T-cell (primary cell): Measurements from ENCODE around the gene NDUFS6. TPM values are rescaled to one million over a fixed set of nuclear protein-coding genes. Genes with fewer than 3 reads are reported as not detected.

Experiments used
- ATAC-seq, 4 experiments: fragments of 200-7000 bp in 3 of 4; fragments of 150-1000 bp in 1 of 4; cut with Tn5 transposase; replicated peaks in 1 of 4; 1 replicate in 3 of 4; 2 replicates in 1 of 4; pipeline ENCODE4 v1.10.0; 2021; ENCODE audit warnings: moderate library complexity in 3 of 4, mild to moderate bottlenecking in 2 of 4, moderate number of reproducible peaks in 1 of 4
- CTCF ChIA-PET, 2 donors: fragments of 300-600 bp; sonication (Branson Sonifier 250); formaldehyde crosslinking; loops; one replicate each; lab custom pipeline; 2022; ENCODE audit warnings: antibody characterized with exemption in 2 of 2; lab: Charles Lee
- POLR2A ChIA-PET, 2 donors: fragments of 300-600 bp; sonication (Branson Sonifier 250); formaldehyde crosslinking; loops; one replicate each; lab custom pipeline; 2022; ENCODE audit warnings: antibody characterized with exemption in 2 of 2; lab: Charles Lee
- DNase-seq, 35 experiments: peaks; one replicate each; pipeline versions ENCODE4 v3.0.0 to v3.0.0-alpha.2; 2013 to 2023
- H3K27ac ChIP-seq: one replicate; pipeline ENCODE4 v1.5.1; 2013; ENCODE audit warnings: low read length
- H3K27me3 ChIP-seq, 2 experiments: replicated peaks in 1 of 2; 1 replicate in 1 of 2; 2 replicates in 1 of 2; pipeline versions ENCODE4 v1.6.1 to v1.7.0; 2013; ENCODE audit warnings: low read length in 1 of 2, mixed read lengths in 1 of 2; ENCODE audit not compliant: control insufficient read depth in 2 of 2, insufficient read depth in 2 of 2; ENCODE audit errors: extremely low read depth in 1 of 2
- H3K36me3 ChIP-seq, 2 donors: 1 replicate in 1 of 2; 2 replicates in 1 of 2; pipeline versions ENCODE4 v1.6.1 to v1.7.0; 2013; ENCODE audit warnings: low read length in 1 of 2; ENCODE audit not compliant: control insufficient read depth in 2 of 2, insufficient read depth in 1 of 2; ENCODE audit errors: extremely low read depth in 1 of 2
- H3K4me1 ChIP-seq, 2 experiments: 1 replicate in 1 of 2; 2 replicates in 1 of 2; pipeline versions ENCODE4 v1.6.1 to v1.7.0; 2013; ENCODE audit warnings: low read length in 2 of 2, mixed read lengths in 1 of 2; ENCODE audit not compliant: insufficient read depth in 2 of 2, control insufficient read depth in 1 of 2; ENCODE audit errors: extremely low read depth in 1 of 2
- H3K4me3 ChIP-seq, 2 donors: 1 replicate in 1 of 2; 2 replicates in 1 of 2; pipeline versions ENCODE4 v1.5.1 to v1.7.0; 2013; ENCODE audit warnings: mild to moderate bottlenecking in 2 of 2, low read length in 1 of 2, moderate library complexity in 1 of 2; ENCODE audit not compliant: control insufficient read depth in 1 of 2; ENCODE audit errors: extremely low read depth in 1 of 2
- H3K9me3 ChIP-seq: 2 replicates; pipeline ENCODE4 v1.7.0; 2013
- H3K27ac Mint-ChIP-seq, 2 donors: one replicate each; pipeline ENCODE4 v1.8.0; 2020 to 2021; ENCODE audit warnings: mild to moderate bottlenecking in 2 of 2, mixed read lengths in 2 of 2
- H3K27me3 Mint-ChIP-seq, 2 donors: one replicate each; pipeline ENCODE4 v1.8.0; 2021 to 2022; ENCODE audit warnings: mixed read lengths in 2 of 2
- H3K36me3 Mint-ChIP-seq: one replicate; pipeline ENCODE4 v1.8.0; 2021; ENCODE audit warnings: mixed read lengths
- H3K4me1 Mint-ChIP-seq, 3 donors: one replicate each; pipeline ENCODE4 v1.8.0; 2020 to 2022; ENCODE audit warnings: mixed read lengths in 3 of 3, mild to moderate bottlenecking in 1 of 3
- H3K4me3 Mint-ChIP-seq, 3 donors: one replicate each; pipeline ENCODE4 v1.8.0; 2020 to 2022; ENCODE audit warnings: mild to moderate bottlenecking in 3 of 3, mixed read lengths in 3 of 3, moderate library complexity in 3 of 3
- H3K9me3 Mint-ChIP-seq, 3 donors: one replicate each; pipeline ENCODE4 v1.8.0; 2020 to 2022; ENCODE audit warnings: mixed read lengths in 3 of 3
- WGBS: methylation state at CpG from one replicate; pipeline ENCODE4 v1.1.5; 2013; ENCODE audit warnings: missing lambda C conversion rate; ENCODE audit not compliant: insufficient coverage; 5-methylcytosine and 5-hydroxymethylcytosine counted together
- total RNA-seq, 35 experiments: library from RNA in 6 of 35; stranded (reverse) in 6 of 35; fragments of 120-200 nt in 1 of 35; gene quantifications; one replicate each; pipeline versions ENCODE4 v1.2.1 to v1.2.4 and lab custom pipeline; 2013 to 2026

NDUFS6 gene
- total RNA-seq, 5 donors from 2014 or later (not counting 1 experiment from before 2014, with no cell fraction given), result 16.4 to 21.7 (median 18.8) TPM

DNA sequence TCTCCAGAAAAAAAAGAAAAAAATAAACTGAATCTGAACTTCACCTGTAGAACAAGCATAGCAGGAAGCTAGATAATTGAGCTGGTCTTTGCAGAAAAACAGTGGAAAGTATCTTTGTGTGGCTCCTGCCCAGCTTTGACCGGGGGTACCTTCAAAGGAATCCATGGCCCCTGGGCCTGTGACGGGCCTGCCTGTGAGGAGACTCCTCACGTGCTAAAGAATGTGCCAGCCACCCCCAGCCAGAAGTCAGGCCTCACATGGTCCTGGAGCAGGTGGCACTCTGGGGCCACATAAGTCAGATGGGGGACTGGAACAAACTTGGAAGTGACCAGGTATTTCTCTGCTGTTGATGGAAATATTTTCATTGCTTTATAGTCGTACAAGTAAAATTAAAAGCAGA is 4.1 kb downstream of the NDUFS6 start:
- H3K4me3 ChIP-seq, result no peak overlapping the region
- CTCF ChIA-PET, result no interaction called here
- H3K4me1 Mint-ChIP-seq, result peaks cover 41 to 59% (median 59%) of the 10 kb centered on the region in 3 donors
- H3K36me3 ChIP-seq, result peaks cover 16 to 78% of the 10 kb centered on the region in 2 donors
- WGBS, result 89% methylated on average over 3 of the region's 4 CpGs
- ATAC-seq (no peak), DNase-seq (no peak)
- no peaks in the 10 kb centered on the region for H3K9me3 Mint-ChIP-seq
- H3K27me3 ChIP-seq, result no peaks in the 10 kb centered on the region
- H3K4me1 ChIP-seq, result peaks cover 6 to 30% of the 10 kb centered on the region in 2 experiments
- no peak overlapping the region for H3K4me3 Mint-ChIP-seq
- H3K36me3 Mint-ChIP-seq, result peaks cover 54% of the 10 kb centered on the region
- H3K27ac Mint-ChIP-seq, result no peak overlapping the region
- H3K9me3 ChIP-seq, result no peaks in the 10 kb centered on the region
- POLR2A ChIA-PET, result no interaction called here
- H3K27ac ChIP-seq, result no peak overlapping the region
- H3K27me3 Mint-ChIP-seq, result no peaks in the 10 kb centered on the region

DNA sequence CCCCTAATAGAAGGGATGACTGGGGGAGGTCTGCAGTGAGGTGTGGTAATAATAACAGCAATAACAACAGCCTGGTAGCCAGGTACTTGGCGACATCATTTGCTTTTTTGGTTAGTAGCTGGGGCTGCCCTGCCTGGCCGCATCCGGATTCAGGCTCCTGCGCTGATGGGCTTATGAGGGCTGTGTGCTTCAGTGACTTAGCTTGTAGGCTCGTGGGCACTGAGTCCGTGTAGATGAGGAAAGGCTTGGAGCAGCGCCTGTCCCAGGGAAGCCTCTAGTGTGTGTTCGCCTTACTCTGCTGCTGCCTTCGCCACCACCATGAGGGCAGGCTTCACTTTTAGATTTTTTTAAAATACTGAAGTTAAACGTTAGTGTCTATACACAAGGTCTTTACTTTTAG is 4.5 kb downstream of the NDUFS6 start:
- WGBS, result 96% methylated on average over 7 of the region's 10 CpGs
- H3K27ac ChIP-seq, result no peak overlapping the region
- POLR2A ChIA-PET, result no interaction called here
- Mint-ChIP-seq H3K27ac (no peak overlapping the region), H3K4me1 (peaks cover 37 to 59% (median 57%) of the 10 kb centered on the region in 3 donors), H3K27me3 (no peaks in the 10 kb centered on the region), H3K4me3 (no peak overlapping the region), H3K9me3 (no peaks in the 10 kb centered on the region), H3K36me3 (peaks cover 58% of the 10 kb centered on the region)
- CTCF ChIA-PET, result no interaction called here
- no peaks in the 10 kb centered on the region for H3K9me3 ChIP-seq
- no peak overlapping the region for H3K4me3 ChIP-seq
- ATAC-seq (no peak), DNase-seq (no peak)
- H3K4me1 ChIP-seq, result peaks cover 6 to 26% of the 10 kb centered on the region in 2 experiments
- H3K27me3 ChIP-seq, result no peaks in the 10 kb centered on the region
- peaks cover 16 to 82% of the 10 kb centered on the region in 2 donors for H3K36me3 ChIP-seq

DNA sequence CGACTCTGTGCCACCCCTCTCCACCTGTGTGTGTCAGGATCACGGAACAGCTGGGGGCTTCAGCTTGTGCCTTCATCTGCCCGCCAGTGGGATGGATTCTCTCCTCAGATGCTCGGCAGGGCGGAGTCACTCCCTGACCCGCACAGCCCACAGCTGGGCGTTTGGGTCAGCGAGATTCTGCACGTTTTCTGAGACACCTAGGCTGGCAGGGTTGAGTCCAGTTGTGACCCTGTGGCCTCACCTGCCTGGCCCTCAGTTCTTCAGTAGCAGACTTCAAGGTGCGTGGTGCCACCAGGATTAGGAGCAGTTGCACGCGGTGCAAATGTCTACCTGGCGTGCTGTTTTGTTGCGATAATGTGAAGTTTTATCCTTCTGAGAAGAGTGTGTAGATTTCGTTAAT is 5.0 kb downstream of the NDUFS6 start:
- peaks cover 62% of the 10 kb centered on the region for H3K36me3 Mint-ChIP-seq
- Histone ChIP-seq H3K27me3 (no peaks in the 10 kb centered on the region), H3K4me3 (no peak overlapping the region), H3K9me3 (no peaks in the 10 kb centered on the region), H3K4me1 (peaks cover 6 to 23% of the 10 kb centered on the region in 2 experiments), H3K27ac (no peak overlapping the region), H3K36me3 (peaks cover 16 to 84% of the 10 kb centered on the region in 2 donors)
- CTCF ChIA-PET, result no interaction called here
- WGBS, result 89% methylated on average over 13 of the region's 15 CpGs
- no peaks in the 10 kb centered on the region for H3K27me3 Mint-ChIP-seq
- H3K4me3 Mint-ChIP-seq, result no peak overlapping the region
- H3K27ac Mint-ChIP-seq, result no peak overlapping the region
- no peaks in the 10 kb centered on the region for H3K9me3 Mint-ChIP-seq
- POLR2A ChIA-PET, result no interaction called here
- DNase-seq, result no peak
- H3K4me1 Mint-ChIP-seq, result peaks cover 35 to 60% (median 58%) of the 10 kb centered on the region in 3 donors
- no peak for ATAC-seq

DNA sequence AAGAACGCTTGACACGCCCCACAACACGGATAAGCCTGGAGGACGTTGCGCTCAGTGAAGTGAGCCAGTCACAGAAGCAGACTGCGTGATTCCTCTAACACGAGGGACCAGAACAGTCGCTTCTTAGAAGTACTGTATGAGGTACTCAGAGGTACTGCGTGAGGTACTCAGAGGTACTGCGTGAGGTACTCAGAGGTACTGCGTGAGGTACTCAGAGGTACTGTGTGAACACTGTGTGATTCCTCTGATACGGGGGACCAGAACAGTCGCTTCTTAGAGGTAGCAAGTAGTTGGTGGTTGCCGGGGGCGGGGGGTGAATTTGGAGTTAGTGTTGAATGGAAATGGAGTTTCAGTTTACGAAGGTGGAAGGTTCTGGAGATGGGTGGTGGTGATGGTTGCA is 5.8 kb downstream of the NDUFS6 start:
- peaks cover 16 to 88% of the 10 kb centered on the region in 2 donors for H3K36me3 ChIP-seq
- Mint-ChIP-seq H3K36me3 (peaks cover 68% of the 10 kb centered on the region), H3K4me1 (peaks cover 33 to 57% (median 55%) of the 10 kb centered on the region in 3 donors), H3K27ac (no peak overlapping the region), H3K4me3 (peak overlapping the region in 1 of 3 donors; percentile 21), H3K27me3 (no peaks in the 10 kb centered on the region), H3K9me3 (no peaks in the 10 kb centered on the region)
- POLR2A ChIA-PET, result no interaction called here
- H3K9me3 ChIP-seq, result no peaks in the 10 kb centered on the region
- DNase-seq (no peak), ATAC-seq (no peak)
- H3K4me3 ChIP-seq, result no peak overlapping the region
- CTCF ChIA-PET, result no interaction called here
- H3K27me3 ChIP-seq, result no peaks in the 10 kb centered on the region
- WGBS, result 85% methylated on average over 16 of the region's 16 CpGs
- peaks cover 4 to 18% of the 10 kb centered on the region in 2 experiments for H3K4me1 ChIP-seq
- no peak overlapping the region for H3K27ac ChIP-seq

DNA sequence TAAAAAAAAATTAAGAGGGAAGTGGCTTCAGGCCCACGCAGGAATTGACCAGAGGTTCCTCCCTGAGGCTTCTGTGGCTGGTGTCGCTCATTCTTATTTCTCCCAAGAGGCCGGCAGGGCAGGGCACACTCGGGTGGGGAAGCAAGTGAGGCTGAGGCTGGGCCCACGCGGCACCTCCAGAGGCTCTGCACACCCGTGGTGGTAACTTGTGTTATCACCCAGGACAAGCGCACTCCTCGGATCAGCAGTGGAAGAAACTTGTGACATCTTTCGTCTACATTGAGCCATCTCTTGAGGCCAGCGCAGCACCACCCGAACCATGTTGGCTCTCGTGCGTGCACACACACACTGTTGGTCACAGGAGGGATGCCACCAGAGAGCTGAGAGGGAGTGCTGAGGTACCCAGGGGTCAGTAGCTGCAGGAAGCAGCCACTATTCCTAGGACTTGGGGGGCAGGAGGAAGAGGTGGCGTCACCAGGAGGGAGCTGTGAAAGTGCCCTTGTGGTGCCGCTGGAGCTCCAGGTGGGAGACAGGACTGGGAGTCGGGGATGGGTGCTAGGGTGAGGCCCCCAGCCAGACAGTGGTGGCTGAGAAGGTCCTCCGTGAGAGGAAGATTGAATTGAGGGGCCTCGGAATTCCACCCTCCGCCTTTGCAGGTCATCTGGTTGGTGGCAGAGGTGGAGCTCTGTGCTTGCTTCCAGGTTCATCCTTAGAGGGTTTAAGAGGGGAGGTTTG is 6.4 kb downstream of the NDUFS6 start:
- POLR2A ChIA-PET, result no interaction called here
- 90% methylated on average over 17 of the region's 20 CpGs for WGBS
- ATAC-seq (no peak), DNase-seq (no peak)
- Mint-ChIP-seq H3K27ac (no peak overlapping the region), H3K4me1 (peaks cover 29 to 52% (median 51%) of the 10 kb centered on the region in 3 donors), H3K4me3 (no peak overlapping the region), H3K9me3 (no peaks in the 10 kb centered on the region), H3K27me3 (no peaks in the 10 kb centered on the region), H3K36me3 (peaks cover 69% of the 10 kb centered on the region)
- Histone ChIP-seq H3K27me3 (no peaks in the 10 kb centered on the region), H3K36me3 (peaks cover 15 to 91% of the 10 kb centered on the region in 2 donors), H3K4me1 (peaks cover 0 to 17% of the 10 kb centered on the region in 2 experiments), H3K9me3 (no peaks in the 10 kb centered on the region), H3K27ac (no peak overlapping the region), H3K4me3 (no peak overlapping the region)
- CTCF ChIA-PET, result interaction anchor here in 1 of 2 donors (0.6 kb wide), 1 partner anchor 889 kb away, joined by 3 read pairs; no protein-coding TSS in a partner anchor

DNA sequence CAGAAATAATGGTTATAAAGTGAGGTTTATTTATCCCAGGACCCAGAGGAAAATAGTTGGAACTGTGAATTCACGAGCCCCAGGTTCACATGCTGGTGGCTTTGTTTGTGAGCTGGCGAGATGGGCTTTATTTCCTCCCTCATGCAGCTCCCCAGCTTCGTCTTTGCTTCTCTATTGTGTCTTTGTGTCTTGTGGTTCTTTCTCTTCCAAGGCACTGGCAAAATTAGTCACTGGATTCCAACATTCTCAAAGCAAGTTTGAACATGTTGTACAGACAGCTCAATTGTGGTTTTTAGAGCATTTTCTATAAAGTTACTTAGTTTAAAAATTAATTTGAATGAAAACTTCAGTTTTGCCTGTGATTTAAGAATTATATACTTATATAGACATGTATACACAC is 7.2 kb downstream of the NDUFS6 start:
- Histone ChIP-seq H3K9me3 (no peaks in the 10 kb centered on the region), H3K4me3 (no peak overlapping the region), H3K4me1 (peaks cover 0 to 17% of the 10 kb centered on the region in 2 experiments), H3K27me3 (no peaks in the 10 kb centered on the region), H3K36me3 (peaks cover 11 to 89% of the 10 kb centered on the region in 2 donors), H3K27ac (no peak overlapping the region)
- DNase-seq (no peak), ATAC-seq (no peak)
- ChIA-PET POLR2A (no interaction called here), CTCF (no interaction called here)
- Mint-ChIP-seq H3K4me1 (peaks cover 21 to 43% (median 42%) of the 10 kb centered on the region in 3 donors), H3K27me3 (no peaks in the 10 kb centered on the region), H3K36me3 (peaks cover 63% of the 10 kb centered on the region), H3K4me3 (no peak overlapping the region), H3K27ac (no peak overlapping the region), H3K9me3 (no peaks in the 10 kb centered on the region)
- no CpG with 5 or more reads among the region's 3 CpGs for WGBS
